Measurements from ENCODE around the gene OTOG.
A peak's percentile ranks its signal among the peaks of the same experiment; 100 is the strongest.

The OTOG gene

GRCh38 chr11:17563961-17564686 lies 17.1 kb downstream of the OTOG start:
- no peak for DNase-seq

- peak; percentile 13 to 15 for DNase-seq
These were observed 17.6 kb downstream of the OTOG start for GRCh38 chr11:17564687-17565042.

- no peak for DNase-seq
These were observed 21.9 kb downstream of the OTOG start for GRCh38 chr11:17568944-17569343.

DNA sequence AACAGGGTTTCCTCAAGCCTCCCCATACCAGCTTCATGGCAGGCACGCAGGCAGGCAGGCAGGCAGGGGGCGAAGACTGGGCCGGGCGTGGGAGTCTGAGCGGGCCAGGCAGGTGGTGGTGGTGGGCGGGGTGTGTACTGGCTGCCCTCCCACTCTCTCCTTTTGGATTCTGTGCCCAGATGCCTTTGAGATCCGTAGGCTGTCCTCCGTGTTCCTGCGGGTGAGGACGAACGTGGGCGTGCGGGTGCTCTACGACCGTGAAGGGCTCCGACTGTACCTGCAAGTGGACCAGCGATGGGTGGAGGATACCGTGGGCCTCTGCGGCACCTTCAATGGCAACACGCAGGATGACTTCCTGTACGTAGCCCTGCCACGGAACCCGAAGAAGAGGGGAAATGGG lies 23.0 kb downstream of the OTOG start:
- DNase-seq: no peak

DNA sequence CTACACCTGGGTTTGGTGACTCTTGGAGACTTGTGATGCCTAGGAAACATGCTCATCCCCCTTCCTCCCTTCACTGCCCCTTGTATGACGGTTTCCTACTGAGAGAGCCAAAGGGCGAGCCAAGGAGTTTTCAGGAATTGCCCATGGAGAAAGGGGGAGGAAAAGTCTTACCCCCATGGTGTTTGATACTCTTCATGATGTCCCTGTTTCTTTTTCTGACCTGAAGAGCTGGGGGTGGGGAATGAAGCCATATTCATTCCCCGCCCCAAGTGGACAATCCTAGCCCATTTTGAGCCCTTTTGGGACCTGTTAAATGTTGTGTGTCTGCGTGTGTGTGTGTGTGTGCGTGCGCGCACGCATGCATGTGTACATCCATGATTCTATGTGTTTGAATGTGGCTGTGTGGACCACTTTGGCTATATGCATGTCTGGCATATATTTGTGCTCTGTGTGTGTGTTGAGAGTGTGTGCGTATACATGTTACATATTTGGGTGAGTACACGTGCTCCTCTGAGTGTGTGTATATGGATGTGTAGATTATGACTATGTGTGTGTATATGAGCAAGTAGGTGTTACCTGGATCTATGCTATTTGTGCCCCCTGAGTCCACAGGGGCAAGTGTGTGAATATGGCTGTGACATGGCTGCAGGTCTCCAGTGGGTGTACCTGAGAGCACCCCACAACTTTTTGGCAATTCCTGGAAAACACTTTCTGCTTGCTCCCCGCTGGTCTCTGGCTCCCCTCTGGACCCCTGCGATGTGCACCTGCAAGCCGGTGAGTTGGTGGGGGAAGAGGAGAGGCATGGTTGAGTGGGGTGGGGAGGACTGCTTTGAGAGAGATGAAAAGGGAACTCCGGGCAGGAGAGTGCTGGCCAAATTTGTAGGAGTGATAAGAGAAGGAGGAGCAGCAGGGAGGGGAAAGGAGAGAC lies 24.6 kb downstream of the OTOG start:
- DNase-seq: no peak

- DNase-seq: no peak
These were observed 25.3 kb downstream of the OTOG start for GRCh38 chr11:17572359-17572690.

DNA sequence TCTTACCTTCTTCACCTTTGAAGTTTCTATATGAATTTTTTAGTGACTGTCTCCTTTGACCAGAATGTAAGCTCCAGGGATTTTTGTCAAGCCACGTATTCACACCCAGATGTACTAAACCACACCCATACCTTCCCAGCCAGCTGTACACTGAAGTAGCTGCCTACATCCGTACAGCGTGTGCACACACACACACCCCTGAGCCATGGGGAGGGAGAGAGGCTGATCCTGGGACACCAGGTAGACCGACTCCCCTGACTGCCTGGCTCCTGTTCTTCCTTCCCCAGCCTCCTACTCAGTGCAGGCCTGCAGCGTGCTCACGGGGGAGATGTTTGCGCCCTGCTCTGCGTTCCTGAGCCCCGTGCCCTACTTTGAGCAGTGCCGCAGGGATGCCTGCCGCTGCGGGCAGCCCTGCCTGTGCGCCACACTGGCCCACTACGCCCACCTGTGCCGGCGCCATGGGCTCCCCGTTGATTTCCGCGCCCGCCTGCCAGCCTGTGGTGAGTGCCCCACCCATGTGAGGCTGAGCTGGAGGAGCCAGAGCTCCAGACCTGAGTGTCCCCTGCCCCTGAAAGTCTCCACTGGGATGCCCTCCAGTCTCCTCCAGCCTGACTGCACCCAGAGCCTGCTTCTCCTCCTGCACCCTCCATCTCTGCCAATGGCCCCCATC lies 25.9 kb downstream of the OTOG start:
- no peak for DNase-seq

DNA sequence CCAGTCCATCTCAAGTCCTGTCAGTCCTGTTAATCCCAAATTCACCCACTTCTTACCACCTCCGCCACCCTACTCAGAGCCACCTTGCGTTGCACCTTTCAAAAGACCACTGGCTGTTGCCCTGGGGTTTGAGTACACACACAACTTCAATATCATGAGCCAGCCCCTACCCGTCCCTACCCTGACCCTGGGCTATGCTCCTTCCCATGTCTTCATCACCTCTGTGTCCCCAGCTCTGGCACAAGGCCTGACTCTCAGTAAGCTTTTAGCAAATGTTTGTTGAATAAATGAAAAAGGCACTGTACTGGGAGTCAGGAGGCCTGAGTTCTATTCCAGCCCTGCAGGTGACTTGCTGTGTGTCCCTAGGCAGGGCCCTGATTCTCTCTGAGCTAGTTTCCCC lies 26.5 kb downstream of the OTOG start:
- DNase-seq: no peak

DNA sequence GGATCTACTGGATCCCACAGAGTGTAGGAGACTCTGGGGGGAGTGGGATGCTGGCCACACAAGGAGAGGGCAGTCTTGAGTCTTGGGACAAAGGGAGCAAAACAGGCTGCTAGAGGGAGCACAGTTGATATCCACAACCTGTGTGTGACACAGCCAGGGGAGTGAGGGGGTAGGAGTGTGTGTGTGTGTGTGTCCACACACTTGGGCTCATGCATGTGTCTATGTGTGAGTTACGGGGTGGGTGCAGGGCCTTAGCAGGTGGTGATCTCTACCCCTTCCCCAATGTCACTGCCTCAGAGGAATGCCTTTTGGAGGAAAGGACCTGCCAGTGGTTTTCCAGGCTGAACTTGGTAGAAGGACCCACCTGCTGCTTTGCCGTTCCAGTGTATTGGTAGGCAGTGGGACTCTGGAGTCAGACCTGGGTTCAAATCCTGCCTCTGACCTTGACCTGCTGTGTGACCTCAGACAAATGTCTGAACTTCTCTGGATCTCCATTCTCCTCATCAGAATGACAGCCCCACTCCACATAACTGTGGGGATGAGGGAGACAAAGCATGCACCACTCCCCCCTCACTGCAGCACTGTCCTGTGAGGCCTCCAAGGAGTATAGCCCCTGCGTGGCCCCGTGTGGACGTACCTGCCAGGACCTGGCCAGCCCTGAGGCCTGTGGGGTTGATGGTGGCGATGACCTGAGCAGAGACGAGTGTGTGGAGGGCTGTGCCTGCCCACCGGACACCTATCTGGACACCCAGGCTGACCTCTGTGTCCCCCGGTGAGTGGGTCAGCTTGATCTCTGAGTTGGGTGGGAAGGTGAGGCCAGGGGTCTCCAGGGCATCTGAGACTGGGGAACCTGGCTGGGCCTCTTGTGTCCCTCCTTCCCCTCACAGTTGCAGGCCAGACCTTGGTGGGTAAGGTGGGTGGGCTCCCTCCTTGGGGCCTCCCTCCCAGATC lies 27.4 kb downstream of the OTOG start:
- DNase-seq: no peak

GRCh38 chr11:17575431-17576425 lies 28.7 kb downstream of the OTOG start:
- DNase-seq: no peak

DNA sequence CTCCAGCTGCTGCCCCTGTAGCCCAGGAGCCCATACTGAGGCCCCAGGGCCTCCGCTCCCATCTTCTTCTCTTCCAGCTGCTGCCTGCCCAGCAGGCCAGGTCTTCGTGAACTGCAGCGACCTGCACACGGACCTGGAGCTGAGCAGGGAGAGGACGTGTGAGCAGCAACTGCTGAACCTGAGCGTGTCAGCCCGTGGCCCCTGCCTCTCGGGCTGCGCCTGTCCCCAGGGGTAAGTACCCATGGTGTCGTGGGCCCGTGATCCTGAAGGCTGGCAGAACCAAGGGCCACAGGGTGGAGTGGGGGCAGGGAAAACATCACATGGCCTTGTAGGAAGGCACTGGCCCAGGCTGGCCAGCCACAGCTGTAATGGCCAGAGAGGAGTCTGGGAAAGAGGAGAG lies 31.2 kb downstream of the OTOG start:
- DNase-seq: no peak

- no peak for DNase-seq
These were observed 31.9 kb downstream of the OTOG start for GRCh38 chr11:17578958-17579357.

DNA sequence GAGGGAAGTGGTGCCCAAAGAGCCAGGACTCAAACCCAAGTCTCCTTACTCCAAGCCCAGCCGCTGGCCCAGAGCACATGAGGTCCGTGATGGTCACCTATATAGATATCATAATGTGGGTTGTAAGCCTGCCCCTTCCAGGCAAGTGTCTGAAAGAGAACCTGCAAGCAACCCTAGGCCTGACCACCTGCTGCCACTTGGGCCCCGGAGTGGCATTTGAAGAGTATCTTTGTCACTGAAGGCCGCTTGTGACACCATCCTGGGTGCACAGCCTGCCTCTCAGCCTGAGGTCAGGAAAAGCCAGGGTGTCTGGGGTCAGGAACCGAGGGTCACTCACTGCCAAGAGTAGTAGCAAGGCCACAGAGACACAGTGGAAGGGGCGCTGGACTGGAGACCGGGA lies 32.4 kb downstream of the OTOG start:
- no peak for DNase-seq

DNA sequence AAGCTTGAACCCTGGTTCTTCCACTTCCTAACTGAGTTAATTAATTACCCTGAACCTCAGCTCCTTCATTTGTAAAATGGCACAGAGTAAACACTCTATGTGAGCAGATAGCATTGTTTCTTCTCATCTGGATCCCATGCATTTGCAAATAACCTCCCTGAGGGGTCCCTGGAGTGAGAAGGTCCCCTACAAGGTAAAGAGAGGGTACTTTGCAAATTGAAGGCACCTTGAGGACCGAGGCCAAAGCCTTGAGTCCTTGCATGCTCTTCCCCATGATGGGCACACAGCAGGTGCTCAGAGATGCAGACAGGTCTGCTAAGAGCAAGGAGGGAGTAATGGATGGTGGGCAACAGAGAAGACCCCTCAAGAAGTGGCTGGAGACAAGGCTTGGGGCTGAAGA lies 33.2 kb downstream of the OTOG start:
- DNase-seq: no peak

DNA sequence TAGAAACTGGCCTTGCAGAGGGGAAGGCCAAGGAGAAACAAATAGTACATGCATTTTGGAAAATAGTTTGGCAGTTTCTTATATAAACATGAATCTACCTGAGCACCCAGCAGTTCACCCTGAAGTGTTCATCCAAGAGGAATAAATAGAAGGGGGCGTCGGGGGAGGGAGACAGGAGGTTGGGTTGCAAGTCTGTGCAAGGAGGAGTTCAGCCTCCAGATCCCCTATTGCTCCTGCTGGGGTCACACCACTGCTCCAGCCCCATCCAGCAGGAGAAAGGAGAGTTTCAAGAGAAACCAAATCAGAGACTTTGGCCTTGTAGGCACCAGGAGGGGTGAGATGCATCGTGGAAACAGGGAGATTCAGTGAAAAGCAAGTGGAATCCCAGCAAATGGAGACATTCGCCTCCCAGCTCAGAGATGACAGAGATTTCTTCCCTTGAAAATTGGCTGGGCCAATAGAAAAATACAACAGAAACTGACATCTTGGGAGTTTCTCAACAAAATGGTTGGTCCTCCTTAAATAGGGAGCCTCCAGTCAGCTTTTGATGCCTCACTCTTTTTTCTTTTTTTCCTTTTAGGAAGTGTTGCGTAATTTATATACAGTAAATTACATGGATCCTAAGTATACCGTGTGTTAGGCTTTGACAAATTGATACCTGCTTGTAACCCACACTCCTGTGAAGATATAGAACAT lies 34.1 kb downstream of the OTOG start:
- DNase-seq: no peak

GRCh38 chr11:17581732-17582053 lies 34.6 kb downstream of the OTOG start:
- no peak for DNase-seq

DNA sequence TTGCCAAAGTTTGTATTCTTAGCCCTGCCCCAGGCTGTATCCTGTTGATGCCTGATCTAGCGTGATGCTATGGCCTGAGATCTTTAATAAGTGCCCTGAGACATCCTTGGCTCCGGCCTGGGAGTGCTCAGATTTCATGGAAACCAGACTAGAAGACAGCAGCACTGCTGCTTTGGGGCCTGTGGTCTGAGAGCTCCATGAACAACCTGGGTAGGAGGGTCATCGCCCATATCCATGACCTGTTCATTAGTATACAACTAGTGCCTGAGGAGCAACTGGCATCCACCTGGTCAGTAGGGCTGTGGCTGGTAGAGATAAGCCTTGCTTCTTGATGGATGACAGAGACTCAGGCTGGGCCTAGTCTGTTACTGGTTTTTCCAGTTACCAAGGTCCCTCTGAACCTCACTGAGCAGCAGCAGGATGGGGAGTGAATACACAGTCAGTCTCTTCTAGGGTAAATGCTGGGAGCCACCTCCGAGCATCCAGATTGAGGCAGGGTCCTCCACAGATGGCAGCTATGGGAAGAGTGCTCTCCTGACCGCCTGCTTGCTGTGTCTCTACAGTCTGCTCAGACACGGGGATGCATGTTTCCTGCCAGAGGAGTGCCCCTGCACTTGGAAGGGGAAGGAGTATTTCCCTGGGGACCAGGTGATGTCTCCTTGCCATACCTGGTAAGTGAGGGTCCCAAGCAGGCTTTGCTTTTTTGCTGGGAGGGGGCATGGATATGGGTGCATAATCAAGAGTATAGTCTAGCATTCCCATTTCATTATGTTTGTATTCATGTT lies 39.0 kb downstream of the OTOG start:
- DNase-seq: no peak

DNA sequence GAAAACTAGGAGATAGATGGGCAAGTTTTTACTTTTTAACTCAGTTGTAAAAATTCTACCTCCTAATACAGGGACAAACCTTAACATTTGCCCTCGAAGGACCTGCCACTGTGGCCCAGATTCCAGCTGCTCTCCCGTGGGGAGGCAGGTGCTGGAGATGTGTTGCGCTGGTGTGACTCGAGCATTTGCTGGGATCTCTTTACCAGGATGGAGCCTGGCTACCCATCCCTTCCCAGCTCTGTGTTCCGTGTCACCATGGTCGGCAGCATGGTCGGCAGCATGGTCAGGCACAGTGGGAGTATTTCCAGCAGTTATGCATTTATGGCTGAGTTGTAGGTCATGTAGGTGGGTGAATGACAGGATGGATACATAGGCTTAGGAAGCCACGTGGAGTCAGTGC lies 41.1 kb downstream of the OTOG start:
- no peak for DNase-seq

- DNase-seq: no peak
These were observed 41.7 kb downstream of the OTOG start for GRCh38 chr11:17588721-17589120.

DNA sequence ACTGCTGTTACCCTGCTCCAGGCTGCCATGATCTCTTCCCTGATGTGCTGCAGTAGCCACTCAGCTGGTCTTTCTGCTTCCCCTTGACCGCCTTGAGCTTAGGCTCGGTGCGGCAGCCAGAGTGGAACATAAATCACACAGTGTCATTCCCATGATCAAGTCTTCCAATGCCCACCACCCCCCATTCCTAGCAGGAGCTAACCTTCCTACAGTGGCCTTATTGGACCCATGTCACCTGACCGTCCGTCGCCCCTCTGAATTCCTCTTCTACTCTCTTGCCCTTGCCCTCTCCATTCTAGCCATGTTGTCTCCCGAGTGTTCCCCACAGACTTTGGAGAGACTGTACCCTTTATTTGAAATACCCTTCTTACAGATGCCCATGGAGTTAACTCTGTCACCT lies 43.4 kb downstream of the OTOG start:
- DNase-seq: no peak
